HS-27A (cell line): ENCODE results near the gene DZIP3.

Experiments used
- DNase-seq: peaks from one replicate; pipeline ENCODE4 v3.0.0-alpha.2; 2012; ENCODE audit warnings: low read depth, missing footprints

DZIP3 gene

DNA sequence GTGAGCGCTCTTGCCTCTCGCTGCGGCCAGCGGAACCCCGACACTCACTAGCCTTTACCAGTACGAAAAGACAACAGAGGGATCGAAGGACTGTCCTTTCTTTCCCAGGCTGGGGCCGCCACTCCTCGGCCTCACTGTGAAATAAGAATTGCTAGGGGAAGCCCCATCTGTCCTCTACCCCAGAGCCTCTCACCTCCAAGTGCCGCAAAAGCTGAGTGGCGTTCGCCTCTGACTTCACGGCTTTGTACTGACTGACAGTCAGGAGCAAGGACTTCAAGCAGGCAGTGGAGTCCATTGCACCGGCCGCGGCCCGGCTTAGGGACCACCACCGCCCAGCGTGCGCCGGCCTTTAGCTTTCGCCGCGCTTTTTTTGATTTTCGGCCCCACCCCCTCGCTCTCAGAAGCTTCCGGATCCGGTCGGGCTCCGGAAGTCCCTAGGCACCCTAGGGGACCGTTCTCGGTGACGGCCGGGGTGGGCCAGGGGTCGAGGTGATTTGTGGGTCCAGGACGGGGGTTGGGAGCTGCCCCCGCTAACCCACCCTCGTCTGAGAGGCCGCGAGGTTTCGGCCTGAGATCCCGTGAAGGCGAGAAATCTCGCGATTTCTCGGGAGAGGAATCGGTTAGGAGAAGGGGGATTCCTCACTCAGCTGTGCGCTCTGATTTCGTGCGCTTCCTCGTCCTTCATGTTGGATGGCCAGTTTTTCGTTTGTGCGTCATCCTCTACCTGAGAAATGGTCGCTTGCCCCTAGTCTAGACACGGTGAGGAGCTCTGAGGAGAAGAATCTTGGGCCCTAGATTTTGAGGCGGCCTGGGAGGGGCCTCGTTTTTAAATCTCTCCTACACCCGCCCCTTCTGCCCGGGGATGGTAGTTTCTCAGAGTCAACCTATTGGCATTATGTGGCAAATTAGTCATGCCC, at the start of gene DZIP3, which contains the start of gene CIP2A:
Gene DZIP3 (plus strand): TSS at position 642 of the 917 bp plus-strand sequence. CDS start 15,685 bp downstream, outside the sequence.
Gene CIP2A (minus strand): TSS at position 358 of the 917 bp plus-strand sequence. CDS start 63 bp downstream, at position 295.
- peak; percentile 94 for DNase-seq

DNA sequence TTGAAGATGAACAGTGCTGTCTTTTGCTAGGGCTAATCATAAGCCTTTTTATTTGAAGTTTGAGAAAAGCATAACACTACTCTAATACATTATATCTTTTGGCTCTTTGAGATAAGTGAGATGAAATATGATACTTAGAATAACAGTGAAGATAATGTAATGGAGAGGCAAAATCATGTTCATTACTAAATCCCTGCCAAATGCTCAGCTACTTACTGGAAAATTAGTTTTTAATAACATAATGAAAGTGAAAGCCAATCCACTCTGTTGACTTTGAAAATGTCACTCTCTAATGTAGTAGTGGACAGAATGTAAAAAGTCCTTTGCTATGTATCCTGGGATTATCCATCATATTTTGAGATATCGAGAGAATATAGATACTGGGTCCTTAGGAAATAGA, 43.3 kb upstream of the DZIP3 start:
- DNase-seq, result no peak

GRCh38 chr3:108546692-108547091, 42.8 kb upstream of the DZIP3 start:
- DNase-seq, result no peak

DNA sequence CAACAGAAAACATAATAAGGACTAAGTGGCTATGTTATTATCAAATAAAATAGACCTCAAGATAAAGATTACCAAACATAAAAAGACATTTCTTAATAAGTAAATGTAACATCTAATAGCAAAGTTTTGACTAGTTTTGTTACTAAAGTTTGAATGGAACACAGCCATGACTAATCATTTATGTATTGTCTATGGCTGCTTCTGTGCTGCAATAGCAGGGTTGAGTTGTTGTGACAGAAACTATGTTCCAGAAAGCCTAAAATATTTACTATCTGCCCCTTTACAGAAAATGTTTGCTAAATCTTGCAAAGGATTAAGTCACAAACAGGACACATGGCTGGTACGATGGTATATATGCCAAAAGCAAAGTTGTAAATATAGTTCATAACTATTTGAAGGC, 41.2 kb upstream of the DZIP3 start:
- no peak for DNase-seq

DNA sequence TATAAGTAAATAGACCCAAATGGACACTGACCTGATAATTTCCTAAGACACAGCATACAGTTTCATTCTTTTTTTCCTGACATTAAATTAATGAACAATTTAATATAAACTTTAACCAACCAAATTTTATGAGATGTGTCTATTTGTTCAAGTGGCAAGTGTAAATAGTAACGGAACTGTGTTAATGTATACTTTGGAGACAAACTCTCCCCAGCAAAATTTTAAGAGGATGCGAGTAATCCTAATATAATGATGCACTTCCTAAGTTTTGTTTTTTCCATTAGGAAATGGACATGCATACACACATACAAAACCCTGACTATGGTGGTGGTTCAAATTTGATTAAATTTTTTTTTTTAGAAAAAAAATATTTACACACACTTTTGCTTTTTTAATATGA, 40.6 kb upstream of the DZIP3 start:
- DNase-seq, result no peak

- peak; percentile 14 for DNase-seq
These were observed 37.0 kb upstream of the DZIP3 start for GRCh38 chr3:108552267-108553159.

- no peak for DNase-seq
These were observed 35.3 kb upstream of the DZIP3 start for GRCh38 chr3:108554229-108554628.

DNA sequence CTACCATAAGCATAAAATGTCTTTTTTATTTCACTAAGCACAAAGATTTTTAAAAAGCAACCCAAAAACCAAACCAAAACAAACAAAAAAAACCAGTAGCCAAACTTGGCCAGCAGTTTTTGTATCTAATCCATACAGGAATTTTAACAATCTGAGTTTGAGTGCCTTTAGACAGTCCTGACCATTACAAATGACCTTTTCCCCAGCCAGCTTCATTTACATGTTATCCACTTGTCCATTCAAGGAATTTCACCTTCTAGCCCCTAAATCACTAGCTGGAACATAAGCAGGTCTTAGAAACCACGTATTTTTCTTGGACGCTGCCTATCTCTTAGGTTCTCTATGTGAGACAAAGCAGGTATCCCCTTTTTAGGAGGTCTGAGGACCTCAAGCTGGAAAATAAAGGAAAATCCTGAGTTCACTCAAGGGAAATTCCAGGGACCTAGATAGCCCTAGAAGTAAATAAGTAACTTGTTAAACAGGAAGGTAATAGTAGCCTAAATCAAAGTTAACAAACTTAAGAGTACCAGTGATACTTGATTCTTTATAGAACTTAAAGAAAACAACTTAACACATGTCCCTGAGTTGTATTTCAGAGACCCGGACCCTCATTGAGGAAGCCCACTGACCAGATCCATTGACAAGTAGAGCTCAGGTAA, 34.5 kb upstream of the DZIP3 start:
- no peak for DNase-seq

DNA sequence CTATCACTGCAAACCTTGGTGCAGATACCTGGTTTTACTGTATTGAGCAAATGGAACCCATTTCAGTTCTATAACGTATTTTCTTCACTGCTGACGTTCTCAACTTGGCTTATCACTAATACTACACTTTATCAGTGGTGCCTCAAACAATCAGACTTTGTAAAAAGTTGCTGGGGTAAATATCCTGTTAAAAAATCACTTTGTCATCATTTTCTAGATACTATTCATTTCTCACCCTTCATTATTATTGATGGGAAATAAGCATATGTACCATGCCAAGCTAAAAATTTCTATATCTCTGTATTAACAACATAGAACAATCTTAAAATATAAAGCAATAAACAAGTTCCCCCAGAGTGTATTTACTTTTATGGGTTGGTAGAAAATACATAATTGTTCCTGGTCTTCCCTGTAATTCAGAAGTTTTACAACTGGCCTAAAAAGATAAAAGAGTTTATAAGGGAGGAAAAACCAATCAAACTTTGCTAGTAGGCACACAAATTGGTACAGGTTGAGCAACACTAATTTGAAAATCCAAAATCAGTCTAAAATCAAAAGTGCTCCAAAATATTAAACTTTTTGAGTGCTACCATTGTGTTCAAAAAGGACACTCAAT, 33.4 kb upstream of the DZIP3 start:
- no peak for DNase-seq

- no peak for DNase-seq
These were observed 27.0 kb upstream of the DZIP3 start for GRCh38 chr3:108562565-108562964.

DNA sequence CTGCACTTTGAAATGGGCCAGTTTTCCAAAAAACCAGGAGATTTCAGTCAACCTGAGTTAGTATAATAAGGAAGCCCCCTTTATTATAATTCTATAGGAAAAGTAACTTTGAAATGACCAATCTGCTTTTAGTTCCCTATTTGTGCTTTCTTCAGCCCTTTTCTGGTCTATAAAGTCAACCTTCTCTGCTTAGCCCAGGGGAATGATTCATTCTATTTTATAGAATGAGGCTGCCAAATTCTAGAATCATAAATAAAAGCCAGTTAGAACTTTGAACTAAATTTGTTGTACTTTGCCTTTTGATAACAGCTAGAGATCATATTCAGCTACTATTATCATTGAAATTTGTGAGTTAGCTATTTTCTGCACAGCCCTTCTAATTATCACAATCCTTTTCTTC, 25.0 kb upstream of the DZIP3 start:
- no peak for DNase-seq

DNA sequence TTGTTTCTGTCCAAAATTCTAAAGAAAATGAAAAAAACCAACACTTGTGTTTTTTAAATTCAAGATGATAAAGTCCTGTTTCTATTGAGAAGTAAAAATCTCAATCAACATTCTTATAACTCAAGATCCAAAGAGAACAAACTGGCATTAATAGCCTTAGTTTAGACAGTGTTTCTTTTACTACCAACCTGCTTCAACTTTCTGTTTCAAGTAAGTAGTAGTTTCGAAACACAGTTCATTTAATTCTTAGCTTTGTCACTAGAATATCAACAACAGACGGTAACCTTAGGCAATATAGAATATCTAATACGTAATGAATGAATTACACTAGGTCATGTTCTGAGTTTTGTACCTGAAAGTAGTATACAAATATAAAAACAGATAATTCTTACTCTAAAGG, 24.0 kb upstream of the DZIP3 start:
- no peak for DNase-seq

DNA sequence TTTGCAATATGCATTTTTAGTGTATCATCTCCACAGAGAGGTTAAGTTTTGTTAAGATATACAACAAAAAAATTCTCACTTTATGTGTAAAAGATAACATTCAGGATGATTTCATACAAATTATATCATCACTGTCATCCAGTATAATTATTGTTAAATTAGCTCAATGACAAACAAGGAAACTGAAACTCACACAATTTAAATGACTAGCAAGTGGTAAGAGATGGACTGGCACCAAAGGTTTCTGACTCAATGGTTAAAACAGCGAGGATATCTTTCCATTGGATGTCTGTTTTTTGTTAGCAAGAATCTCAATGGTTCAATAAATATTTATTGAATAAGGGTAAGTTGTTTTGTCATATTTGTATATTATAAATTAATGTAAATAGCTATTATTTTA, 22.9 kb upstream of the DZIP3 start:
- DNase-seq, result no peak

DNA sequence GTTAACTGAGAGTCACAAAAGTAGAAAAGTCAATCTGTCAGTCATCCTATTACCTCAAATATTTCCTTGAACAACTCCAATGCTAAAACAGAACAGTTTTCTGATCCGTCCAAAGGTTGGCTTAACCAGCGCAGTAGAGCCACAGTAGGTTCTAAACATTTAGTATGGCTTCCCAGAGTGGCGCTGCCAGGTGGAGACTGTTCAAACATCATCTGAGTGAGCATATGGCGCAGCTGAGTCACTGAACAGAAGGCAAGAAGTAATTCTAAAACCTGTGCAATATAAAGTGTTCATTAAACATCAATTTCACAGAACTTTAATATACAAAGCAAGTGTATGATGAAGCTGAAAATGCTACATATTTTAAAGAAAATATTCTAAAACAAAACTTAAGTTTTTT, 20.2 kb upstream of the DZIP3 start:
- DNase-seq, result no peak

DNA sequence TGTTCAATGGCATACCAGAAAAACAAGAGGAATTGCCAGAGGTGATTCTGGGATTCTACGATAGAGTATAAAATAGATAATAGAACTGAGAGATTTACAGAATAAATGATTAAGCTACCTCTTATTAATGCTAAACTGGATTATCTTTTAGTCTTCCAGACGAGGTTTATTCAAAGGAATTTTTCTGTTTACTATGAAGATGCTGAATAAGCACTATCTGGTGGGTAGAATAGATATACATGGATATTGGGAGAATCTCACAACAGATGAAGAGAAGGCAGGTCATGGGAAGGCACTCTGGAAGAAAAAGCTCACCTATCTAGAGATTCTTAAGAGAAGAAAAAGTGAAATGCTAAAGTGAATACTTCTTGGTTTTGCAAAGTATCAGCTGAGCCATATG, 11.5 kb upstream of the DZIP3 start:
- no peak for DNase-seq

DNA sequence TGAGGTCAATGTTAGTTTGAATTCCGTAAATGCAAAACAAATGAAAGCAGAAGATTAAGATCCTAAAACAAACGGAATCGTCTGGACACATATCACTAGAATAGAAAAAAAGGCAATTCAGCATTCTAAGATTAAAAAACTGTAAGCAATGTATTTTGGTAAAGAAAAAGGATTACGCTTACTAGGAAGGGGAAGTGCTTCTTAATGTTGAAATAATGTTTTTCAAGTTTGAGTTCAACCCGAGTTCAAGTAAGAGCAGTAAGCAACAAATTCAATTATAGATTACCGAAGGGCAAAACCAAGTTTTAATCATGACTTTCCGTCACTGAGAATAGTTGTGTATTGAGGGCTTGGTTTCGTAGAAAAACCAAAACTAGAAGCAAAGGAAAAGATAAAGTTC, 921 bp upstream of the DZIP3 start:
- no peak for DNase-seq

- DNase-seq, result no peak
These were observed 439 bp downstream of the DZIP3 start for GRCh38 chr3:108589998-108590323.

GRCh38 chr3:108590460-108590859, 938 bp downstream of the DZIP3 start:
- no peak for DNase-seq

DNA sequence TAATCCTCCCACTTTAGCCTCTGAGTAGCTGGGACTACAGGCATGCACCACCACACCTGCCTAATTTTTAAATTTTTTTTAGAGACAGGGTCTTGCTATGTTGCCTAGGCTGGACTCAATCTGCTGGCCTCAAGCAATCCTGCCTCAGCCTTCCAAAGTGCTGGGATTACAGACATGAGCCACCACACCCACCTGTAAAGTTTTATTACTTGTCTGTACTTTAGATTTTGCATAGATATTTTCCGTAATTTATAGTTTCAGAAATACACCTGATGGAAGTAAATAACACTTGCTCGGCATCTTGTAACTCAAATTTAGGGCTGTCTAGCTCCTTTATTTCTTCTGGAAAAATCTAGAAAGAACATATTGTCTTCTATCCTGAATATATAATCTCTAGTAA, 5.8 kb downstream of the DZIP3 start:
- no peak for DNase-seq

- DNase-seq, result no peak
These were observed 8.9 kb downstream of the DZIP3 start for GRCh38 chr3:108598375-108598774.

DNA sequence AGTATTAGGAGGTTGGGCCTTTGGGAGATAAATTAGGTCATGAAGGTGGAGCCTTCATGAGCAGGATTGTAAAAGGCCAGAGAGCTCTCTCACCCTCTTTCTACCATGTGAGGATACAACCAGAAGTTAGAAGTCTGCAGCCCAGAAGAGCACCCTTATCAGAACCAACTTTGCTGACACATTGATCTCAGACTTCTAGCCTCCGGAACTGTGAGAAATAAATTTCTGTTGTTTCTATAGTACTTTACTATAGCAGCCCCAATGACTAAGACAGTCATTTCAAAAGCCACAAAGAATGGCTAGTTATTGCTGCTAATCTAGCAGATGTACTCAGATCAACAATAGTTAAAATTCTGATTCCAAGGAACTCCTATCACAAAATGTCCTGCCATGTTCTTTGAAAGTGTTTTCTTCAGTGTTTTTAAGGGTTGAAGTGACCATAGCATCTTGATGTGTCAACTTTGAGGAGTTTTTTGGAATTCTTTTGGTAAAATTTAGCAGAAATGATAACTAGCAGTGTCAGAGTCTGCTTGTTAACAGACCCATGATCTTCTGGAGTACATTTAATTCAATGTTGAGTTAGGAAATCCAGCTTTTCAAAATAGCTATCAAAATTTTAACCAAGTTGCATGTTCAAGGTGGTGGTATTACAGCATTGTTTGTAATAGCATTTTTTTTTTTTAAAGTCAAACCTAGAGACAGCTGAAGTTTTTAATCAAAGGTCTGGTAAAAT, 10.3 kb downstream of the DZIP3 start:
- DNase-seq, result no peak
